Ishikawa (cell line): ENCODE data around the gene PER1.

Experiments used
- CEBPB ChIP-seq: IDR thresholded peaks from 2 replicates; pipeline ENCODE4 v1.6.1; 2012
- CREB1 ChIP-seq: IDR thresholded peaks from 2 replicates; pipeline ENCODE4 v1.6.1; 2012; ENCODE audit warnings: low read depth
- EGR1 ChIP-seq: IDR thresholded peaks from 2 replicates; pipeline ENCODE4 v1.6.1; 2012
- EP300 ChIP-seq: IDR thresholded peaks from 2 replicates; pipeline ENCODE4 v1.6.1; 2012; ENCODE audit warnings: borderline replicate concordance
- FOXM1 ChIP-seq: IDR thresholded peaks from 2 replicates; pipeline ENCODE4 v1.6.1; 2012; ENCODE audit warnings: low read depth, borderline replicate concordance
- NFIC ChIP-seq: IDR thresholded peaks from 2 replicates; pipeline ENCODE4 v1.6.1; 2012
- RAD21 ChIP-seq: IDR thresholded peaks from 2 replicates; pipeline ENCODE4 v1.6.1; 2012; ENCODE audit warnings: low read depth
- REST ChIP-seq: IDR thresholded peaks from 2 replicates; pipeline ENCODE4 v1.6.1; 2012; ENCODE audit warnings: low read depth, mild to moderate bottlenecking
- TAF1 ChIP-seq: IDR thresholded peaks from 2 replicates; pipeline ENCODE4 v1.6.1; 2012; ENCODE audit warnings: low read depth, mild to moderate bottlenecking
- TCF12 ChIP-seq: IDR thresholded peaks from 2 replicates; pipeline ENCODE4 v1.6.1; 2012; ENCODE audit warnings: low read depth
- TEAD4 ChIP-seq: IDR thresholded peaks from 2 replicates; pipeline ENCODE4 v1.6.1; 2012
- USF1 ChIP-seq: IDR thresholded peaks from 2 replicates; pipeline ENCODE4 v1.6.1; 2012
- YY1 ChIP-seq: IDR thresholded peaks from 2 replicates; pipeline ENCODE4 v1.6.1; 2012; ENCODE audit warnings: low read depth
- ZBTB7A ChIP-seq: IDR thresholded peaks from 2 replicates; pipeline ENCODE4 v1.6.1; 2012; ENCODE audit warnings: low read depth
- TF ChIP-seq, protein P1 (sequence below): IDR thresholded peaks from 2 replicates; pipeline ENCODE4 v1.6.1; 2012

Gene PER1

GRCh38 chr17:8125154-8125946 lies 26.9 kb downstream of the PER1 start:
- TF ChIP-seq, protein P1, sequence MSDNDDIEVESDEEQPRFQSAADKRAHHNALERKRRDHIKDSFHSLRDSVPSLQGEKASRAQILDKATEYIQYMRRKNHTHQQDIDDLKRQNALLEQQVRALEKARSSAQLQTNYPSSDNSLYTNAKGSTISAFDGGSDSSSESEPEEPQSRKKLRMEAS: no peak
- 0 out of 2 replicates have a peak, but pooled peaks have one; percentile 47 for TF ChIP-seq YY1
- TF ChIP-seq TAF1: no peak
- TF ChIP-seq USF1: no peak
- TF ChIP-seq ZBTB7A: no peak
- TF ChIP-seq TCF12: 0 out of 2 replicates have a peak, but pooled peaks have one; percentile 32
- 0 out of 2 replicates have a peak, but pooled peaks have one; percentile 30 for TF ChIP-seq CEBPB
- no peak for TF ChIP-seq REST
- no peak for TF ChIP-seq NFIC
- TF ChIP-seq EGR1: no peak
- no peak for TF ChIP-seq RAD21
- TF ChIP-seq TEAD4: peak; percentile 93
- TF ChIP-seq FOXM1: no peak
- TF ChIP-seq CREB1: no peak

DNA sequence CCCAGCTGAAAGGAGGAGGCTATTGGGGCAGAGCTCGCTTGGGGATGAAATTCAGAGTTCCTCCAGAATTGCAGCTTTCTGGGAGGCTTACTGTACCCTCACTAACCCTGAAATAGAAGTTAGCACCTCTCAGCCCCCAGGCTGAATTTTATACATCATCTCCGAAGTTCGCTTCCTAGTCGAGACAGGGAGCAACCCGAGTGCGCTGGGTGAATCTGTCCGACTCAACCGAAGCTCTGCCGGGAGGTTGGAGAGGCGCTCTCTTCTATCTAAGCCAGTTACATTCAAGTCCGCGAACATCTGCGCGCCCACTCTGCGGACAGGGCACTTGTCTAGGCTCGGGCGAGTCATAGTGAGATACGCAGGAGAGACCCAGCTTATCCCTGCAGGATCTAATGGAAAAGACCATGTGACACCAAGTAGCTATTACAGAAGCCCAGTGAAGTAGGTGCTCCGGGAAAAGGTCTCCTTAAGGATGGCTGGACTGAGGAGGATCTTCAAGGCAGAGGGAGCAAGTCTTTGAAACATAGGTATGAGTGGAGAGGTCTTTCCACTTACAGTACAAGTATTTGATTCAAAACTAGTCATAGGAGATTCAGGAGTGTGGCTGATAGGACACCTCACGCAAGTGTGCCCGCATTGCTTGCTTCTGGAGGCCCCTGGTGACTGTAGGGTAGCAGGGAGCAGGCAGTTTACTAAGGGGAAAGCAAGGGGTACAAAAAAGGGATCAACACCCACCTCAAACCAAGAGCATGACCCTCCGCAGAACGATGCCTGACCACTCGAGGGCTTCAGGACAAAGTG lies 27.7 kb downstream of the PER1 start:
- no peak for TF ChIP-seq EGR1
- no peak for TF ChIP-seq RAD21
- TF ChIP-seq CEBPB: no peak
- TF ChIP-seq FOXM1: no peak
- no peak for TF ChIP-seq TAF1
- no peak for TF ChIP-seq NFIC
- TF ChIP-seq TEAD4: no peak
- no peak for TF ChIP-seq EP300
- no peak for TF ChIP-seq CREB1
- TF ChIP-seq REST: no peak
- no peak for TF ChIP-seq YY1
- TF ChIP-seq, protein P1: no peak

GRCh38 chr17:8123695-8124349 lies 28.4 kb downstream of the PER1 start, which contains the start of gene HES7:
HES7 (minus strand) TSS chr17:8124106; CDS start chr17:8124084, 22 bp downstream.
- no peak for TF ChIP-seq NFIC
- no peak for TF ChIP-seq USF1
- TF ChIP-seq ZBTB7A: 0 out of 2 replicates have a peak, but pooled peaks have one; percentile 40

- TF ChIP-seq TCF12 (0 out of 2 replicates have a peak, but pooled peaks have one; percentile 4), REST (no peak), TAF1 (no peak), NFIC (no peak), YY1 (no peak)
- TF ChIP-seq, protein P1: peak; percentile 40; the same call in 1 of the 2 replicates
These were observed 29.1 kb downstream of the PER1 start for GRCh38 chr17:8122924-8123694.
